Activated naive CD8-positive, alpha-beta T cell treated with anti-CD3 and anti-CD28 coated beads, Interleukin-2, amount 50 U/mL, for 16 hours (primary cell): ENCODE data around the gene CBX4.

Experiments used
- DNase-seq: peaks from one replicate; pipeline ENCODE4 v3.0.0-alpha.2; 2020; ENCODE audit warnings: low read depth, low spot score

Gene CBX4

GRCh38 chr17:79812353-79813258, 26.6 kb downstream of the CBX4 start:
- DNase-seq = no peak

DNA sequence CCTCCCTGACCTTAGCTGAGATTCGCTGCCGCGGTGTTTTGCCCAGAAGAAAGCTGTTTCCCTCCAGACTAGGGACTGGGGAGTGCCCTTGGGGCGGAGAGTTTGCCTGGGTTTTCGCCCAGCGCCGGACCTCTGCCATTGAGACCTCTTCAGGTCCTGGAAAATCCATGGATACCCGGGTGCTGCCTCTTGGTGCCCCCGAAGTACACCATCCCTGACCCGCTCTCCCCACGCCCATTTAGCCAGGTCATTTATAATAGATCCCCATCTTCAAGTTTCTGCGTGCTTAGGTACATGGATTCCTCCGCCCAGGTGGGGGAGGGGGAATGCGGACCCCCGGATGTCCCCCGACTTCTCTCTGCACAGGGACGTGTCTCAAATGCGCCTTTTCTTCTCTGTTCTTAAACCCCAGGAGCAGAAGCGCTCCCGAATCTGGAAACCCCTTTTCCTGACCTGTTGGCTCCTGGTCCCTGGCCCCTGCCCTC, 27.3 kb downstream of the CBX4 start:
- DNase-seq = no peak

DNA sequence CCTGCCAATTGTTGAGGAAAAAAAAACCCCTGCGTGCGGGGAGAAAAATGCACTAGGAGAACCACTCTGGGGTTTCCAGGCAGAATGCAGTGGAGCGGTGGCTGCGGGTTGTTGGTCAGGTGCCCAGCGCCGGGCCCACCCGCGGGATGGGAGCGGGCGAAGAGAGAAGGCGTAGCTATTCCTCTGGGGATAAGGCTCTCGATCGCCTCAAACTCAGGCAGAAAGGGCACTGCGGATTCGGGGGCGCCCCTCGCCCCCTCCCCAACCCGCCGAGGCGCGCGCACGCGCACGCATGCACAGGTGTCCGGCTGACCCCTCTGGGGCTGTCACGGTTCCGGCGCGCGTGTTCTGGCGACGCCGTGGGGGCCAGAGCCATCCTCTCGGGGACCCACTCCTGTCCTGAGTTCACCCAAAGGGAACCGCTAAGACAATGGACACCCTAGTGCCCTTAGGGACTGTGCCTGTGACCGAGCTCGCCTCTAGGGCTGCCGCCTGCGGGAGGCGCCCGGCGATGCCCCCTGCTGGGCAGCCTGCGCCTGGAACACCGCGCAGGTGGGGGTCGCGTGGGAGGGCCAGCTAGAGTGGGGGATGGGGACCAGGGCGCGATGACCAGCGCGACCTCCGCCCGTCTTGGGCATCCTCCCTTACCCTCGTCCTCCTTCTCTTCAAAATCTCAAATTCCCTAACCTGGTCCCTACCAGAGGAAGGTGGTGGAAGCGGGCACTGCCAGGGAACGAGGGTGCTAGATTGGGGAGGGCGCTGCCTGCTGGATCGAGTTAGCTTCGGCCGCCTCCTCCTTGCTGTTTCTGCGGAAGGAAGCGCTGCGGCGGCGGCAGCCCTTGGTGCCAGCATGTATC, 28.0 kb downstream of the CBX4 start:
- DNase-seq = no peak

- DNase-seq = peak; percentile 42
Measured at GRCh38 chr17:79810130-79811010, 28.9 kb downstream of the CBX4 start.

GRCh38 chr17:79809530-79810129, 29.6 kb downstream of the CBX4 start:
- no peak for DNase-seq

DNA sequence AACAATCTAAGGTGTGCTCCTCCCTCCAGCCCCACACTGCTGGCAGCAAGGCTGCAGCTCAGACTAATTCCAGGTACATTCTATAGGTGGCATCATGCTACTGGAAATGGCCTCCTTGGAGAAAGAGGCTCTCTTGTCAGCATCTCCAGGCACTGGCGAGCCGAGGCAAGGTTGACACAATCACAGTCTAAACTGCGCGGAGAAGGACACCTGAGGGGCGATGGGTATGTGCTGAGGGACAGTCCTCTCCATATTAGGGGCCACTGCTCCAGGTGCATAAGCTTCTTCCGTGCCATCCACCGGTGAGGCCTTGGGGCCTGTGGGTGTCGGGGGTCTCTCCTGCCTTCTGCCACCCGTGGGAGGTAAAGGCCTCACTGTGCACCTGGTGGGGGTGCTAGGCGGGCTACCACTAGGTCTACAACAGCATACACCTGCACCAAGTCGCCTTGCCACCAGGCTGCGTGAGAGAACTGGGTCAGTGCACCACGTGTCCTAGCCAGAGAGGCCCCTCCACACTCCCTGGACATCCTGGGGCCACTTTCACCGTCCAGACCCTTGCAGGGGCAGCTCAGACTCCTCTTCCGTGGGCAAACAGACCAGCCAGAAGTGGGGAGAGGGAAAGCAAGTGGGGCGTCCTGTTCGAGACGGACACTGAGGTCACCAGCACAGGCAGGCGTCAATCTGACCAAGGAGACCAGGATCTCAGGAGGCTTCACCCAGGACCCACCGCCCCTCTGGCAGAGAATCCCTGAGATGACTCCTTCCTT, 30.3 kb downstream of the CBX4 start:
- no peak for DNase-seq

DNA sequence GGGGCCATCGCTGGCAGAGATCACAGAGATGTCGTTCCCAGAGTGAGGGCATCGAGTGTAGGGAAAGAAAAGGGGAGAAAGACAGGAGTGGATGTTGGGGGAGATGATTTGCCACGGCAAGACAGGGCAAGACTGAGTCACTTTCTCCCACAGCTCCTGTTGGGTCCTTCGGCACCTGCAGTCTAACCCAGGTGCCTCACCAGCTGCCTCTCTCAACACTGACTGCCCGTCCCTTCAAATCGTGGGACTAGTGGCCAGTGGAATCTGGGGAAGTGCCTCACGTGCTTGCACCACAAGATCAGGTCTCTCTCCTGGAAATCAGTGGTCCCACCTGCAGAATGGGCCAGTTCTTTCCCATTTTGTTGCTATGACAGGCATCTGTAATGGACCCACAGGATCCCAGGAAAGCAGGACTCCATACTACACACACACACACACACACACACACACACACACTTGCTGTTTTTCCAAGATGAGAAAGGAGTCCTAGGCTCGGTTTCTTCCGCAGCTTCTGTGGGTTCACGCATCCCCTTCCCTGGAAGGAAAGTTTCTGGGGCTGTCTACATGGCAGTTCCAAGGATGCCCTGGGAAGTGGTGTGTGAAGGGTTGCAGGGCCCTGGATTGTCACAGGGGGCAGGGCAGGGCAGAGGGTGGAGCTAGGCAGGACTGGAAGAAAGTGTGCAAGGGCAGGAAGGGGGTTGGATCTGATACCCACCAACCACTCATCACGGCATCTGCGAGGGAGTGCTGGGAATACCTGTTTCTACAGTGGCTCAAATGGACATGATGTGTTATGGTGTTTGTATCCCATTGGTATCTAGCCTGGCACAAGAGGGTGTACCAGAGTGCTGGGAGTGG, 32.1 kb downstream of the CBX4 start:
- no peak for DNase-seq

DNA sequence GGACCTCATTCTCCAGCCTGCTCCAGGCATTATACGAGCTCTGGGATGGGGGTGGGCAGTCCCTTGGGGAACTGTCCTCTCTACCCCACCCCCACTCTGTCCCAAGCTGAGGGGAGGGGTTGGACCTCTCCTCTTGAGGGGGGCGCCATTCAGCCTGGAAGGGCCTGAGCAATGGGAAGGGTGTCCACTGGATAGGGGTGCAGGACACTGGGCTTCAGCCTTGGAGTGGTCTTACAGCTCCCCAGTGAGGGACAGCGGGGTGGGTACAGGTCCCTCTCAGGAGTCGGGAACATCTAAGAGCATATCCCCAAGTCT, 32.8 kb downstream of the CBX4 start:
- no peak for DNase-seq

DNA sequence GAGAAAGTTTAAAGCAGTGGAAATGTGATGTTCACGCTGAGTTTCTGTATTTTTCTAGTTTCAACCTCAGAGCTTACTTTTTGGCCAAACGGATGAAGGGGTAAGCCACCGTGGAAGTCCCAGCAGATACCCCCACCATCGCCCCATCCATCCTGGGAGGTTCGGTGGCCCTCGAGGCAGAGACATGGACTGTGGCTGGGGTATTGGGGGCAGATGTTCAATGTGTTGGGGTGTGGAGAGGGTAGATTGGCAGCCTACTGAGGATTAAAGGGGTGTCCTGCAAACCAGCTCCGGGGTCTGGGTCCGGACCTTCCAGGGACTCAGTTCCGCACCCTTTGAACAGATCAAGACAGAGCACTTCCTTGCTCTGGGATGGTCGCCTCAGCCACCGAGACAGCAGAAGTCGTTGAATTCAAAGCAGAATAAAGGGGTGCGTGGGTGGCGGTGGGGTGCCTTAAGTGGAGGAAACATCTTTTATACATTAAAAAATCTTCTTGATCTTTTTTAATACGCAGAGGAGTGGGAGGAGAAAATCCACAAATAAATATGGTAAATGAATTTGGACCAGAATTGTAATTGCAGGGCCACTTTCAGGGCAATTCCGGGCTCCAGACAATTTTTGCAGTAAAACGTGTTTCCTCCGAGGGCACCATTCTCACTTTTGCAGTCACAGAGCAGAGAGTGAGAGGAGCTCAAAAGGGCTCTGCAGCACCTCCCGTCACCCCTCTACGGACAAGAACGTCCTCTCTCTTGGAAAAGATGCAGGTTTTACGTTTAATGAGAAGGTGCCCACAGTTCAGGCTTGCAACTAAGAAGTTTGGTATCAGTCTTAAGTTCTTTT, 34.2 kb downstream of the CBX4 start:
- no peak for DNase-seq

- DNase-seq = peak; percentile 52
Measured at GRCh38 chr17:79803997-79804855, 35.0 kb downstream of the CBX4 start.

- DNase-seq = no peak
Measured at GRCh38 chr17:79803421-79803996, 35.7 kb downstream of the CBX4 start.

DNA sequence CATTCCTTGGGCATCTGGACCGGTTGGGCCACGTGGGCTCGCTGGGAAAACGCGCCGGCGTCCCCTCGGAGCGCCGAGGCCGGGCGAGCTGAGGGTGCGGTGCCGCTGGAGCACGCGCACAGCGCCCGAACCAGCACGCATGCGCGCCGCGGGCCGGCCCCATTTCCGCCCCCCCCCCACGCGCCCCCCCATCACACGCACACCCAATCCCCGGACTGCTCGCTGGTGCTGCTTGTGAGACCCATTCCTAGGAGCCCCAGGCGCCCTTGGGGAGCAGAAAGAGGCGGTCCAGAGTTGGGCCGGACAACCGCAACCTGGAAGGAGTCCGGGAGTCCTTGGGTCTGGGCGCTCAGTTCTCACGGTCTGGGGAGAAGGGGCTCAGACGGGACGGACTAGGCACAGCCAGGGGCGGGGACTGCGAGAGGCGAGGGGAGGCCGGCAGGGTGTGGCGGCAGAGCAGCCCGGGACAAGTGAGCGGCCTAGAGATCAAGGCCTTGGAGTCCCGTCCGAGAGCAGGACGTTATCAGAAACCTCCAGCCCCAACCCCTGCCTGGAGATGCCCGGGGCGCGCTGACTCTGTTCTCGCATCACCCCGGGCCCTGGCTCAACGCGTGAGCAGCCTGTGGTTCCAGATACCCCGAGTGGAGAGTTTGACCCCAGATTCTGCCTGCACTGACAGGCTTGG, 36.4 kb downstream of the CBX4 start:
- no peak for DNase-seq

- no peak for DNase-seq
Measured at GRCh38 chr17:79802039-79802735, 37.1 kb downstream of the CBX4 start.

GRCh38 chr17:79801156-79802038, 37.8 kb downstream of the CBX4 start:
- DNase-seq = no peak
